K562 (cell line): ENCODE results near the gene OSBPL10. TPM values are rescaled to one million over a fixed set of nuclear protein-coding genes. Genes with fewer than 3 reads are reported as not detected.

Experiments used
- ATAC-seq: fragments of 200-7000 bp; cut with Tn5 transposase; 3 replicates; pipeline ENCODE4 v1.9.1; 2020; ENCODE audit warnings: moderate library complexity
- BruUV-seq: library from RNA; stranded (reverse); fragments of 400-500 nt; replicated peaks from 2 replicates; lab custom pipeline; 2021; lab: Mats Ljungman, UMichigan
- CTCF ChIA-PET: fragments of 300-600 bp; formaldehyde crosslinking; extraction: SDS; loops from one replicate; lab custom pipeline; 2021; ENCODE audit warnings: low intra/inter-chr PET ratio; lab: Yijun Ruan, JAX
- POLR2A ChIA-PET: fragments of 300-600, 350-650 bp; sonication (Branson Sonifier 250); formaldehyde crosslinking; extraction: SDS; loops from one replicate; lab custom pipeline; 2021; ENCODE audit warnings: antibody characterized with exemption, inconsistent platforms; lab: Yijun Ruan, JAX
- DNase-seq, 4 experiments: peaks; one replicate each; pipeline versions ENCODE4 v3.0.0 to v3.0.0-alpha.2; 2011 to 2018; ENCODE audit warnings: low spot score in 3 of 4, mixed read lengths in 3 of 4; ENCODE audit errors: extremely low read depth in 1 of 4
- FAIRE-seq: peaks from 2 replicates; lab custom pipeline; 2011; peaks lifted over from hg19 to GRCh38; lab: Jason Lieb, UNC
- H2AFZ ChIP-seq: 2 replicates; pipeline ENCODE4 v1.6.0; 2011; ENCODE audit warnings: low read depth, low read length, control low read depth, inconsistent platforms
- H3K27ac ChIP-seq: fragments of 200-600 bp; 3 replicates; pipeline ENCODE4 v1.8.0; 2011; ENCODE audit warnings: low read depth, mild to moderate bottlenecking, control low read depth, inconsistent platforms, low read length, moderate library complexity, mixed read lengths; ENCODE audit errors: extremely low read depth
- H3K27me3 ChIP-seq, 2 experiments: fragments of 300-600 bp in 1 of 2; 2 replicates in 1 of 2; 3 replicates in 1 of 2; pipeline versions ENCODE4 v1.6.0 to v1.8.0; 2011; ENCODE audit warnings: inconsistent platforms in 2 of 2, low read length in 2 of 2, mild to moderate bottlenecking in 1 of 2, mixed read lengths in 1 of 2, moderate library complexity in 1 of 2; ENCODE audit not compliant: control insufficient read depth in 2 of 2, insufficient read depth in 2 of 2
- H3K36me3 ChIP-seq: fragments of 300-600 bp; 3 replicates; pipeline ENCODE4 v1.8.0; 2011; ENCODE audit warnings: mild to moderate bottlenecking, low read length, inconsistent platforms; ENCODE audit not compliant: control insufficient read depth, insufficient read depth
- H3K4me1 ChIP-seq, 2 experiments: fragments of 200-600 bp in 1 of 2; replicated peaks in 1 of 2; 2 replicates in 1 of 2; 3 replicates in 1 of 2; pipeline versions ENCODE4 v1.5.1 to v1.8.0; 2011; ENCODE audit warnings: inconsistent platforms in 2 of 2, low read length in 2 of 2, mild to moderate bottlenecking in 1 of 2, mixed read lengths in 1 of 2, moderate library complexity in 1 of 2; ENCODE audit not compliant: control insufficient read depth in 2 of 2, insufficient read depth in 2 of 2
- H3K4me2 ChIP-seq: 2 replicates; pipeline ENCODE4 v1.6.1; 2011; ENCODE audit warnings: low read length, control low read depth, inconsistent platforms, mixed read lengths; ENCODE audit not compliant: insufficient read depth
- H3K4me3 ChIP-seq: fragments of 200-600 bp; sonication (generic), shearing (Covaris generic); 2 replicates; pipeline ENCODE4 v1.5.1; 2016; ENCODE audit warnings: control low read depth, inconsistent platforms
- H3K79me2 ChIP-seq: fragments of 200-600 bp; 3 replicates; pipeline ENCODE4 v1.8.0; 2011; ENCODE audit warnings: low read length, inconsistent platforms; ENCODE audit not compliant: control insufficient read depth, insufficient read depth
- H3K9ac ChIP-seq, 2 experiments: 2 replicates each; pipeline versions ENCODE4 v1.6.0 to v1.6.1; 2011; ENCODE audit warnings: low read depth in 2 of 2, low read length in 2 of 2, control low read depth in 1 of 2, inconsistent platforms in 1 of 2, mild to moderate bottlenecking in 1 of 2, mixed read lengths in 1 of 2; ENCODE audit not compliant: insufficient read depth in 1 of 2
- H3K9me1 ChIP-seq: one replicate; pipeline ENCODE4 v1.6.0; 2011; ENCODE audit warnings: inconsistent platforms, mild to moderate bottlenecking, low read length, moderate library complexity; ENCODE audit not compliant: control insufficient read depth, insufficient read depth
- H3K9me3 ChIP-seq: replicated peaks from 2 replicates; pipeline ENCODE4 v1.5.1; 2011; ENCODE audit warnings: low read depth, low read length, inconsistent platforms; ENCODE audit not compliant: control insufficient read depth, insufficient read depth
- H4K20me1 ChIP-seq: replicated peaks from 2 replicates; pipeline ENCODE4 v1.6.1; 2011; ENCODE audit warnings: low read length, inconsistent platforms, mixed read lengths; ENCODE audit not compliant: control insufficient read depth, insufficient read depth
- ARID3B ChIP-seq: fragments of 250-450 bp; sonication (Bioruptor Pico); IDR thresholded peaks from 2 replicates; pipeline ENCODE4 v1.4.0; 2020; ENCODE audit warnings: borderline replicate concordance
- KAT7 ChIP-seq: sonication (generic); formaldehyde crosslinking; IDR thresholded peaks from 2 replicates; pipeline ENCODE4 v1.8.0; 2022; ENCODE audit warnings: missing genetic modification reagents, mild to moderate bottlenecking, borderline replicate concordance
- RCOR1 ChIP-seq, 2 experiments: IDR thresholded peaks; 2 replicates each; pipeline ENCODE4 v1.6.1; 2012; ENCODE audit warnings: low read depth in 2 of 2, low read length in 2 of 2, borderline replicate concordance in 1 of 2, improper control_type of control experiment in 1 of 2
- ZBTB40 ChIP-seq, 2 experiments: fragments of 450-650 bp in 1 of 2; sonication (generic) in 1 of 2; formaldehyde crosslinking in 1 of 2; IDR thresholded peaks; 2 replicates each; pipeline versions ENCODE4 v1.7.1 to v1.9.0; 2016 to 2022; ENCODE audit warnings: inconsistent platforms in 1 of 2, mild to moderate bottlenecking in 1 of 2, missing genetic modification reagents in 1 of 2
- WGBS: fragments of 100-300 bp; shearing (Covaris generic); methylation state at CpG from one replicate; pipeline ENCODE4 v1.1.6; 2016; ENCODE audit warnings: low coverage, mixed read lengths; ENCODE audit not compliant: insufficient coverage; ENCODE audit errors: missing lambda C conversion rate; 5-methylcytosine and 5-hydroxymethylcytosine counted together
- in situ Hi-C: fragments of 300-500 bp; cut with MboI; formaldehyde crosslinking; loops from 4 replicates; pipeline ENCODE4 v1.15.0; 2018; ENCODE audit warnings: inconsistent platforms, mixed read lengths
- intact Hi-C: fragments of 100-400 bp; cut with micrococcal nuclease; formaldehyde crosslinking; loops from 2 replicates; pipeline ENCODE4 v1.14.2; 2022
- polyA plus RNA-seq, 8 experiments: library from polyadenylated mRNA; depleted of rRNA in 4 of 8; stranded (reverse) in 5 of 8; unstranded in 3 of 8; fragments of >200 nt; fragmentation: Nextera tagmentation in 2 of 8; fragmentation: Illumina TruSeq in 1 of 8; extraction: Ambion mirVana in 2 of 8; extraction: Trizol in 1 of 8; gene quantifications; 2 replicates each; pipeline versions ENCODE4 v1.2.1 to v1.2.3, GENCODE V29; 2011 to 2014; ENCODE audit warnings: inconsistent platforms in 1 of 8, missing spikeins in 1 of 8
- total RNA-seq, 7 experiments: library from RNA; depleted of rRNA in 6 of 7; stranded (reverse); fragments of >200 nt in 6 of 7; fragmentation: Illumina TruSeq in 2 of 7; extraction: Trizol in 2 of 7; gene quantifications; 2 replicates each; pipeline versions ENCODE4 v1.2.1 to v1.2.3, GENCODE V29; 2011 to 2021; ENCODE audit warnings: low replicate concordance in 1 of 7

Gene OSBPL10
- total and polyA plus RNA-seq, 9 of the 15 experiments (the other 6 are each of a cell fraction or from before 2014, with no cell fraction given): 0.03 to 0.19 (median 0.14) TPM; not detected in 2

- TF ChIP-seq KAT7 (CRISPR knock-in tag): no peak
- TF ChIP-seq ARID3B (CRISPR knock-in tag): no peak
Measured at GRCh38 chr3:31925271-31925630, 55.8 kb downstream of the OSBPL10 start (continued).

- POLR2A ChIA-PET: no interaction called here
- no peaks in the 10 kb centered on the region for H3K79me2 ChIP-seq
- in situ Hi-C loops (no loop called here), intact Hi-C loops (no loop called here)
- H3K4me2 ChIP-seq: no peak overlapping the region
- no peak overlapping the region for H3K4me3 ChIP-seq
- no peak overlapping the region for H3K9ac ChIP-seq
- no peaks in the 10 kb centered on the region for H3K9me1 ChIP-seq
- H3K36me3 ChIP-seq: no peaks in the 10 kb centered on the region
- no peak overlapping the region for H2AFZ ChIP-seq
- ATAC-seq (no peak), DNase-seq (no peak), FAIRE-seq (no peak)
- 2% methylated on average over 2 of the region's 2 CpGs for WGBS
- no TSS peak for BruUV-seq
- H4K20me1 ChIP-seq: no peaks in the 10 kb centered on the region
- H3K27me3 ChIP-seq: no peaks in the 10 kb centered on the region; a peak in 2 of 5 replicates
- no peaks in the 10 kb centered on the region for H3K9me3 ChIP-seq
- peak; percentile 85 for TF ChIP-seq ZBTB40 (IDR thresholded peaks at IDR 0.05)
- 0 out of 2 replicates have a peak, but pooled peaks have one; percentile 47 for TF ChIP-seq ZBTB40 (CRISPR knock-in tag; IDR thresholded peaks at IDR 0.05)
- TF ChIP-seq RCOR1 (IDR thresholded peaks at IDR 0.05; ENCODE audit: borderline replicate concordance in 1 of 2, low read depth in 2 of 2, low read length in 2 of 2): no peak
- H3K4me1 ChIP-seq: no peaks in the 10 kb centered on the region
- no peak overlapping the region for H3K27ac ChIP-seq
- CTCF ChIA-PET: no interaction called here
Measured at GRCh38 chr3:31924610-31925270, 56.3 kb downstream of the OSBPL10 start.
